ENCODE results near the gene ELAC1.
"Not testable (repeated sequence)": the region's sequence is repeated elsewhere in the genome, so short reads cannot be mapped to it uniquely, and the experiment has no call there.

The ELAC1 gene, protein sequence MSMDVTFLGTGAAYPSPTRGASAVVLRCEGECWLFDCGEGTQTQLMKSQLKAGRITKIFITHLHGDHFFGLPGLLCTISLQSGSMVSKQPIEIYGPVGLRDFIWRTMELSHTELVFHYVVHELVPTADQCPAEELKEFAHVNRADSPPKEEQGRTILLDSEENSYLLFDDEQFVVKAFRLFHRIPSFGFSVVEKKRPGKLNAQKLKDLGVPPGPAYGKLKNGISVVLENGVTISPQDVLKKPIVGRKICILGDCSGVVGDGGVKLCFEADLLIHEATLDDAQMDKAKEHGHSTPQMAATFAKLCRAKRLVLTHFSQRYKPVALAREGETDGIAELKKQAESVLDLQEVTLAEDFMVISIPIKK

DNA sequence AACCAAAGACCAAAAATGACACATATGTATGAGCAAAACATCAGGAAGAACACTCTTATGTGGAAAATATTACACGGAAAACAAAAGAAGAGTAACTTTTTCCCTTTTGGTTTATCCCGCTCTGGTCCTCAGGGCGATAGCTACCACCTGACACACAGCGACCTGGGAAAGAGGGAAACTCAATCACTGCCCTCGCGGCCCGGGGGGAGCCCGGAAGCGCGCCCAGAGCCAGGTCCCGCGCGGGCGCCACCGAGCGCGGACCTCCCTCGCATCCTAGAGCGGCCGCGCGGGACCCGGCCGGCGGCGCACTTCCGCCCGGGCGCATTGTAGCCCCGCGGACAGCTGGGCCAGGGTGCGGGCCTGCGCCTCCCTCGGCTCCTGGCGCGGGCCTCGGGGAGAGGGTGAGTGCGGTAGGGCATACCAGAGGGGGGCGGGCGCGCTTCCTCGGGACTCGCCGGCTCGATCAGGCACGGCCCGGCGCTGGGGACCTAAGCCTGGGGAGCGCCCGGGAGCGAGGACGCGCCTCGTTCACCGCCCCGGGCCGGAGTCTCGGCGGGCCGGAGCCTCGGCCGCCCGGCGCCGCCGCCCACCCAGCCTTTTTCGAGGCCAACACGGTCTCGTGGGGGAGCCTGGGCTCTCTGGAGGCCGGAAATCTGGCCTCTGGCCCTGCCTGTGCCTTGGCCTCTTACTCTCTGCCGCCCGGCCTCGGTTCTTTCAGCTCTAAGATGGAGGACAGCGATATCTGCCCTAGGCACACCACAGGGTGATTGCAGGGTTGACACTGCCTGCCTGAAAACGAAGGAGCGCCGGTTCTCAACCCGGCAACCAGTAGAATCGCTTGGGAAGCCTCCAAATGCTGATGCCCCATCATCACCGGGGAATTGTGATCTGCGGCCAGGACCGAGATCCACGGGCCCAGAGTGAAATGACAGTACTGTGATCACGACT is at the start of gene ELAC1:
TSS of gene ELAC1 (plus strand) at position 327 of the 948 bp plus-strand sequence. CDS start 6,365 bp downstream, outside the sequence.
- DNase-seq: peak; percentile 57

DNA sequence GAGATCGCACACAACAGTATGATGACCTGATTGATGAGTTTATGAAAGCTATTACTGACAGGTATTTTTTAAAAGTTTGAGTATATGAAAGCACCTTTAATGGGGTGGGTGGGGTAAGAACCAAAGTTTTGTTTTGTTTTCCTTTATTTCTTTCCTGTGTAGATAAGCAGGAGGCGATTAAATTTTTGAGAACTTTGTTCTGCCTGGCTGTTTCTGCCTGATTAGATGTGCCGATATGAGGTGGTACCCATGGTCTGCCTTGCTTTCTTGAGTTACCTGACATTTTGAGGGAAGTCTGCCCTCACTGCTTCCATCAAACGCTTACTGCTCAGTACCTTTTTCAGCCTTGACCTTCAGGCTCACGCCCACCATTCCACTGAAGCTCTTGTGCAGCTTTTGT is 49.7 kb upstream of the ELAC1 start:
- no peak for DNase-seq

DNA sequence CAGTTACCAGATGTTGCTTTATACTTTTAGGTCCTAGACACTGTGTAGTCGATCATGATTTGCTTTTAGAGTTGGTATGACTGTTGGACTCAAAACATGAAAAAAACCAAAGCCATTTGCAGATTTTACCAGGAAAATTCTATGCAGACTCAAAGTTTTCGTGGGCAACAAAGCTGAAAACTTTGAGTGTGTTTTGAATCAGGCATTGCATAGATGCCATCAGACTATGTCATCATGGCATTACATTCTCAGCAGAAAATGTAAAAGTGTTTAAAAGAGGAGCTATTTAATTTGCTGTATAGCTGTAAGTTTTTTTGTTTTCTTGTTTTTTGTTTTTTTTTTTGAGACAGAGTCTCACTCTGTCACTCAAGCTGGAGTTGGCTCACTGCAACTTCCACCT is 43.5 kb upstream of the ELAC1 start:
- no peak for DNase-seq

DNA sequence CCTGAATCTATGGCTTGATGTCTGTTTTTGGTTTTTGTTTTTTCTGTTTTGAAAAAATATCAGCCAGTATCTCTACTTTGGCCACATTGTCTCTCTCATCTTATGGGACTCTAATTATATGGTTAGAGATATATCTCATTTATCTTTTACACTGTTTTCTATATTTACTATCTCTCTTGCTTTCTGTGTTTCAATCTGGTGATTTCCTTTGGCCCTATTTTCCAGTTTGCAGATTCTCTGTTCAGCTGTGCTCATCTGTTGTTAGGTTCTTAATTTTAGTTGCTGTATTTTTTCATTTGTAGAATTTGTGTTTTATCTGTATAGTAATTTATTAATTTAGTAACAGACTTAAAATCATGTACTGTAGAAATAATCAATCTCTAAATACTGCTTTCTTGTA is 41.3 kb upstream of the ELAC1 start:
- DNase-seq: no peak

DNA sequence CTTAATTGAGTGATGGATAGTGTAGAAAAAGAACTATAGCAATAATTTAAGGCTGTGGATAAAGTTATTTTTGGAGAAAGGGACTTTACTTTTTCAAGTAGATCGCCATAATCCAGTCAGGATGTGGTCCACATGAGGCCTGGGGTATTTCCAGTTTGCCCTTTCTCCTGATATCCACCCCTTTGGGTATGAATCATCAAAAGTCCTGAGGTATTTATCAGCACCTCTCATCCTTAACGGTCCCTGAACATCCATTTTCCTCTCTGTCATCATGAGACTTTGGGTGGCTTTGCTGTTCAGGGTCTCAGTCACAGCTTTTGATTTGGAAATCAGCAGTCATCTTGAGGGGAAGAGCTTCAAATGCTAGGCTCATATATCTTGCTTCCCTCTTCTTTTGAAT is 39.3 kb upstream of the ELAC1 start:
- DNase-seq: no peak

DNA sequence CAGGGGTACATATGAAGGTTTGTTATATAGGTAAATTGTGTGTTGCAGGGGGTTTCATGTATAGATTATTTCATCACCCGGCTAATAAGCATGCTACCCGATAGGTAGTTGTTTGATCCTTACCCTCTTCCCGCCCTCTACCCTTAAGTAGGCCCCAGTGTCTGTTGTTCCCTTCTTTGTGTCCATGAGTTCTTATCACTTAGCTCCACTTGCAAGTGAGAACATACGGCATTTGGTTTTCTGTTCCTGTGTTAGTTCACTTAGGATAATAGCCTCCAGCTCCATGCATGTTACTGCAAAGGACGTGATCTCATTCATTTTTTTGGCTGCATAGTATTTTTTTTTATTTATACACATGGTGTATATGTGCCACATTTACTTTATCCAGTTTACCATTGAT is 34.2 kb upstream of the ELAC1 start:
- no peak for DNase-seq

DNA sequence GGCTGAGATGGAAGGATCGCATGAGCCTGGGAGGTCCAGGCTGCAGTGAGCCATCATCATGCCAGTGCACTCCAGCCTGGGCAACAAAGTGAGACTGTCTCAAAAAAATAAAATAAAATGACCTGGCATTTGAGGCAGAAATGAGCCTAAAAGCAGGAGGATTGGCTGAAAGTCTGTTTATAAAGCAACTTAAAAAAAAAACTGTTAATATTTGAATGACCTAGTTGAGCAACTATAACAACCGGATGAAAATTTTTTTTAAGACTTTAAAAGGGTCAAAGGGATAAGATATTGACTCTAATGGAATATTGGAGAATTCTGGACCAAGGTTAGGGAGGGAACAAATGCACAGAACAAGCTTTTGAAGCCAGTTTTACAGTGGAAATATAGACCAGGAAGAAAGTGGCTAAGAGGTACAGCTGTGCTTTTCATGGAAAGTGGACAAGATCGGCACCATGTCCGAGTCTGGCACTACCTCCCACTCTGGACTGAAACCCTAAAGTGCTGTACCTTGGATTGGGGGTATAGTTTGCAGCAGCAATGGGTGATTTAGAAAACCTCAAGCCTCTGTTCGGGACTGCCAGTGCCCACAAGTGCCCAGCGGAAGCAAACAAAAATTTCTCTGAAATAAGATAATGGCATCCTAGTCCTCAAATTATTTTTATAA is 33.2 kb upstream of the ELAC1 start:
- DNase-seq: no peak

DNA sequence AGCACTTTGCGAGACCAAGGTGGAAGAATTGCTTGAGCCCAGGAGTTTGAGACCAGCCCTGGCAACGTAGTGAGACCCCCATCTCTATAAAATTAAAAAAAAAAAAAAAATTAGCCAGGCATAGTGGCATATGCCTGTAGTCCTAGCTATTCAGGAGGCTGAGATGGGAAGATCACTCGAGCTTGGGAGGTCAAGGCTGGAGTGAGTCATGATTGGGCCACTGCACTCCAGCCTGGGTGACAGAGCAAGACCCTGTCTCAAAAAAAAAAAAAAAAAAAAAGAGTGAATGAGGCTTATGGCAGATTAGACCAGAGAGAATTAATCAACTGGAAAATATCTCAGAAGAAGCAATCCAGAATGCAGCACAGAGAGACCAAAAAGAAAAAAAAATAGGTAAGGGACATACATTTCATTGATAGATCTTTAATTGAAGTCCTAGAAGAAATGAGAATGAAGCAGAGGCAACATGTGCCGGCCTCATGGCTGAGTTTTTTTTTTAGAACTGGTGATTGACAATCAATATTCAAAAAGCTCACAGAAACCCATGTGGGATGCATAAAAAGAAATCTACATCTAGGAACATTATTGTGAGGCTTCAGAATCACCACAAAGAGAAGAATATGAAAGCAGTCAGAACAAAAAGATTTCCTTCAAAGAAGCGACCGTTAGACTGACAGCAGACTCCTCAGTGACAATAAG is 32.2 kb upstream of the ELAC1 start:
- DNase-seq: no peak

DNA sequence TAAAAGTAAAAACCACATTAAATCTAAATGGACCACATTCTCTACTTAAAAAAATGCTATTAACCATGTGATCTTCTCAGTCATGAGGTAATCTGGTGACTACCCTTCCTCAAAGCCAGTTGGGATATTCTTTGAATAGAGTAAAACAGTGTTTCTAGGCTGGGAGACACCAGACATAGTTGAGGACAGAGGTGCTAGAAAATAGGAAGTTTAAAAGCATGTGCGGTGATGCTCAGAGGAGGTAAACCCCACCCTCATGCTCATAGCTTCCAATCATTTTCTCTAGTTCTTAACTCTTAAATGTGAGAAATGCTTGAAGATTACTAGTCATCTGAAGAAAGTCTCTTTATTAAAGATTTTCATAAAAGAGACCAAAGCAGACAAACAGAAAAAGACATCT is 30.7 kb upstream of the ELAC1 start:
- no peak for DNase-seq

DNA sequence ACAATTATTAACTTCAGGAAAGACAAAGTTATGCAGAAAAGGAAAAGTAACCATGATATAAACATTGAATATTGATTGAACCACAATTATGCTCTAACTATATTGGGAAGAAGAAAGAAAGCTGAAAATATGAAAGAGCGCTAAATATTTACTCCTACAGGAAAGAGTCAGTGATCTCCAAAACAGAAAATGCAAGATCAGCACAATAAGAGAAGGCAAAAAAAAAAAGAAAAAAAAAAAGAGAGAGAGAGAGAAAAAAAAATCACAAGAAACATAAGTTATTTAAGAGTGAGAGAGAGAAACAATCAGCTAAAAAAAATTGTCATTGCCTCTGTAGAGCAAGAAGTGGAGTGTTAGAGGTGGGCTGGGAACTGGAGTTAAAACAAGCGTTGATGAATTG is 28.9 kb upstream of the ELAC1 start:
- no peak for DNase-seq

DNA sequence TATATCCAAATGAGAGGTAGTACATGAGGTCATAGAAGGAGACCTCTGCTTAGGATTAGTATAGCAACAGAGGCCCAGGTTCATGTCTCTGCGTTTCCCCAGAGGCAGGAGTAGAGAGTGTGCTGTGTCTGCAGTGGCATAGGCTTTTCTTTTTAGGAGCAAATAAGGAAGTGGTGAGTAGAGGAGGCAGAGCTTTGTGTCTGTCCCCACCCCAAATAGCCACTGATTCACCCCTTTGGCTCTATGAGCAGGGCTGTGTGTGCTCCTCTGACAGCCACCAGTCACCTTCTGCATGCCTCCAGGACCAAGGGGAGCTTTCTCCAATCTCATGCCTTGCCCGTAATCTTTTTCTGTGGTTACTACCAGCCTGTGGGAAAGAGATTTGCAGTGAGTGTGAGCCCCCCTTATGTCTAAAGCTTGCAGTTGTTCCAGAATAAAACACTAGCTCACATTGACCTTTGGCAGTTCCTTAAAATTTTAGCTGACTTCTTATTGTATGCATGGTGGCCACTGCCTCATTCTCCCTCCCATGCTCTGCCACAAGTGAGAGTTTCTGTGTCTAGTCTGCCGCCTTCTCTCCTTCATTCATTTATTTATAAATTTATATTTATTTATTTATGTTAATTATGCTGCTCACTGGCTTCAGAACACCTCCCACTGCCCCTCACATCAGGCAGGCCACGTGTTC is 23.5 kb upstream of the ELAC1 start:
- no peak for DNase-seq

DNA sequence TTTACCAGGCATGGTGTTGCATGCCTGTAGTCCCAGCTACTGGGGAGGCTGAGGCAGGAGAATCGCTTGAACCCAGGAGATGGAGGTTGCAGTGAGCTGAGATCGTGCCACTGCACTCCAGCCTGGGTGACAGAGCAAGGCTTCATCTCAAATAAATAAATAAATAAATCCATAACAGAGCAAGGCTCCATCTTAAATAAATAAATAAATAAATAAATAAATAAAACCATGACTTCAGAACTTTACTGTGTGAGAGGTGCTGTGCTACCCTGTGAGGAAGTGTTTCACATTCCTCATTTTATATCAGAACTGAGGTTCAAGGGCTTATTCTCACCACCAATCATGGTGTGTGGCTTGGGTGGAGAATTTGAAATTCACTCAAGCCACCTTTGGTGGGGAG is 21.9 kb upstream of the ELAC1 start:
- not testable (repeated sequence) for DNase-seq

DNA sequence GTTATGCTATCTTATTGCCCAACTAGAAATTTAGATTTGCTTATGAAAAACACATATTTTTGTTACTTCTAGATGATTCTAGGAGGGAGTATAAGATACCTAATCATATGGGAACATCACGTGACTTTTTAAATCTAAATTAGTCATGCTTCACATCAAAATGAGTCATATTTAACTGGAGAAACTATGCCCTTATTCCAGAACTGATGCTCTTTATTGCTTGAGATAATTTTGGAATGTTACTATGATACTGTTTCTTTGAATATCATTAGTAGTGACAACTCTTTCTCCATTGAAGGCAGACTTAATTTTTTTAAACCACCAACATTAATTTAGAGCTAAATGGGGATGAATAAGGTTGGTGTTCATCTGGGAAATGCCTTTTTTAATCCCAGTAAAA is 19.9 kb upstream of the ELAC1 start:
- DNase-seq: no peak

DNA sequence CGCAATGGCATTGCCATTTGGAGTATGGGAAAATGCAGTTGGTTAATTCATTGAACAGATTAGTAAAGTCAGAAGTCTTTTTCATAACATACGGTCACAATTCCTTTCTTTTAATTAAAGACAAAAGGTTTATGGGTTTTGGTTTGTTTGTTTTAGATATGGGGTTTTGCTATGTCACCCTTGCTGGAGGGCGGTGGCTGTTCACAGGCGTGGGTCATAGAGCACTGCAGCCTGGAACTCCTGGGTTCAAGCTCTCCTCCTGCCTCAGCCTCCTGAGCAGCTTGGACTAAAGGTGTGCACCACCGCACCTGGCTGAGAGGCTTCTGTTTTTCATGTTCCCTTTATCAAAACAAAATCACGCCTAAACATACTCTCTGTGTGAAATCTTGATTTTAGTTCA is 18.7 kb upstream of the ELAC1 start:
- DNase-seq: no peak

DNA sequence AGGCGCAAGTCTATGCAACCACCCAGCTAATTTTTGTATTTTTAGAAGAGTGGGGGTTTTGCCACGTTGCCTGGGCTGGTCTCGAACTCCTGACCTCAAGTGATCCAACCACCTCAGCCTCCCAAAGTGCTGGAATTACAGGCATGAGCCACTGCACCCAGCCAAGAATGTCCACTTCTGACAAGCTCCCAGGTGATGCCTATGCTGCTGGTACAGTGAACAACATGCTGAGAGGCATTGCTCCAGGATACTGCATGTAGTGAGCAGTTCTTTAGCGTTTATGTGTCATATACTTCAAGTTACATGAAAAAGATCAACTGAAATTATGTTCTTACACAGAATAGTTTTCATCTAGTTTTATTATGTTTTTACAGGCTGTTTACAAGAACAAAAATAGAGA is 17.2 kb upstream of the ELAC1 start:
- DNase-seq: no peak

DNA sequence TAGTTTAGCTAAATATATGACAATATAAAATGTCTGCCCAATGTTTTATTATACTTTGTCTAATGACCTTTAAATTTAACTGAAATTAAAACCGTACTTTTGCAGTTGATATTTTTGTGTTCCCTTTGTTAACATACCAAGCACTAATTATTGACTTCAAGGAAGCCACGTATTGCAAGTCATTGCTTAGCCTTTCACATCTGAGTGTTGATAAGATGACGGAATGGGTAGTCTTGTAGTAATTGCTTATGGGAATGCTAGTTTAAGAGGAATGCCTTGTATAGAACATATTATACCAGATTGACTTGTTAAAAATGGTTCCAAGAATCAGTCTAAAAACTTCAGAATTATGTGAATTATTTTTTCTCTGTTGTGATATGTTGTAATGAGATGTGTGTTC is 14.0 kb upstream of the ELAC1 start:
- DNase-seq: no peak

DNA sequence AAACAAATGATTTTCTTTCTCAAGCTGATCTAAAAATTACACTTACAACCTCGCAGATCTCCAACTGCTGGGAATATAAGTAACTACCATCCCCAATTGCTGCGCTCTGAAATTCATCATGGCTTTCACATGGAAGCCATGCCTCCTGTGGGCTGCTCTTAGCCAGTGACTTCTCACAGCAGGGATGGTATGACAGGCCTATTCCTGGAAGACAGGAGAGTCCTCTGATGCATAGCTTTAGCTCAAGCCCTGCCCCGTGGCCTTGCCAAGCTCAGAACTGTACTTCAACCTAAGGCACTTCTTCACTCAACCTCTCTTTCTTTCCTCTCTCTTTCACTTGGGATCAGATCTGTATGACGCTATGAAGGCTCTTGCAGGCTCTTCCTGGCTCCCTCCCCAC is 12.6 kb upstream of the ELAC1 start:
- no peak for DNase-seq

DNA sequence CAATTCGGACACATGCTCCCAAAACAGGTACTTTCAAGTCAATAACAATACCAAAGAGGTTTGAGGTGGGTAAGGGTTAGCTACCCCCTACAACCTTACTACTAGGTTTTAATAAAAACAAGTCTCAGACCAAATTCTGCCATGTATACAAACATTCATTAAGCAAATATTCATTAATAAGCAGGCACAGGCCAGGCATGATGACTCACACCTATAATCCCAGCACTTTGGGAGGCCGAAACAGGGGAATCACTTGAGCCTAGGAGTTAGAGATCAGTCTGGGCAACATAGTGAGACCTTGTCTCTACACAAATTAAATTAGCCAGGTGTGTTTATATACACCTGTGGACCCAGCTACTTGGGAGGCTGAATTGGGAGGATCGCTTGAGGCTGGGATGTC is 11.7 kb upstream of the ELAC1 start:
- DNase-seq: no peak

DNA sequence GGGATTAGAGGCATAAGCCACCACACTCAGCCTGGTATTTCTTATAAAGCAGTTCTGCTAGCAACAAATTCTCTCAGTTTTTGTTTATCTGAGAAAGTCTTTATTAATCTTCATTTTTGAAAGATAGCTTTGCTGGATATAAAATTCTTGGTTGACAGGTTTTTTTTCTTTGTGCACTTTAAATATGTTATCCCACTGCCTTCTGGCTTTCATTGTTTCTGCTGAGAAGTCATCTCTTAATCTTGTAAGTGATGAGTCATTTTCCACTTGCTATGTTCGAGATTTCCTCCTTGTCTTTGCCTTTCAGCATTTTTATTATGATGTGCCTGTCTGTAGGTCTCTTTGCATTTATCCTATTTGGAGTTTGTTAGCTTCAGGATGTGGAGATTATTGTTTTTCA is 5.9 kb upstream of the ELAC1 start:
- no peak for DNase-seq

DNA sequence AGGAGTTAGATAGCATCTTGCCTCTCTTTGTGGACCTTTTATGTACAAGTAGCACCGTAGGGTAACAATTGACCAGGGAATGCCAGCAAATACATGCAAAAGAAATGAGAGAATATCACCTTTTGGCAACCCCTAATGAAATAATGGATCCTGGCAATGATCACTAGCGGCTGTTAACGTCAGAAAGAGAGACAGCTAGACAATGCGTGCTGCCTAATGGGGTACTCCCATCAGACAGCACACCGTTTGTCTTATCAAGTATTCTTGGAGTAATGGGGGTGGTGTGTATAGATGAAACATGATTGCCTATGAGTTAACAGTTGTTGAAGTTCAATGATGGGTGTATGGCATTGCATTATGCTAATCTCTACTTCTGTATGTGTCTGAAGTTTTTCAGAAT is 1.6 kb downstream of the ELAC1 start:
- DNase-seq: no peak

DNA sequence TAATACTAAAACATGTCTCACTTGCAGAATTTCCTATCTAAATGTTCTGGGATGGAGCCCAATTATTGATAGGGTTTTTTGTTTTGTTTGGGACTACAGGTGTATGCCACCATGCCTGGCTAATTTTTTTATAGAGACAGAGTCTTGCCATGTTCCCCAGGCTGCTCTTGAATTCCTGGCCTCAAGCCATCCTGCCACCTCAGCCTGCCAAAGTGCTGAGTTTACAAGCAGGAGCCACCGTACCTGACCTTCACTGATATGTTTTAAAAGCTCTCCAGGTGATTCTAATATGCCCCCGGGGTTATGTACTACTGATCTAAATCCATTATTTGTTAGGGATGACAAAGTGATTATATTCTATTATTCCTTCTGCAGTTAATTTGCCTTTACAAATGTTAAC is 2.2 kb downstream of the ELAC1 start:
- no peak for DNase-seq

DNA sequence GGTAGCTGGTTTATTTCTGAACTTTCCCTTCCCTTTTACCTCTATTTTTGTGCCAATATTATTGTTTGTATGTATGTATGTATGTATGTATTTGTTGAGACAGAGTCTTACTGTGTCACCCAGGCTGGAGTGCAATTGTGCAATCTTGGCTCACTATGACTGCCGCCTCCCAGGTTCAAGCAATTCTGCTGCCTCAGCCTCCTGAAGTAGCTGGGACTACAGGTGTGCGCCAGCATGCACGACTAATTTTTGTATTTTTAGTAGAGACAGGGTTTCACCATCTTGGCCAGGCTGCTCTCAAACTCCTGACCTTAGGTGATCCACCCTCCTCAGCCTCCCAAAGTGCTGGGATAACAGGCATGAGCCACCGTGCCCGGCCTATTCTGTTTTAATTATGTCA is 4.6 kb downstream of the ELAC1 start:
- DNase-seq: peak; percentile 10

All from stimulated activated CD4-positive, alpha-beta T cell treated with anti-CD3 and anti-CD28 coated beads, Interleukin-1b, Interleukin-23, amount 100 ng/mL, for 48 hours (primary cell).